NCI-H146 (cell line): Measurements from ENCODE around the gene PTGER3.

Experiments
- DNase-seq: peaks from one replicate; lab custom pipeline; 2025; lab: John Stamatoyannopoulos, UW

The PTGER3 gene

DNA sequence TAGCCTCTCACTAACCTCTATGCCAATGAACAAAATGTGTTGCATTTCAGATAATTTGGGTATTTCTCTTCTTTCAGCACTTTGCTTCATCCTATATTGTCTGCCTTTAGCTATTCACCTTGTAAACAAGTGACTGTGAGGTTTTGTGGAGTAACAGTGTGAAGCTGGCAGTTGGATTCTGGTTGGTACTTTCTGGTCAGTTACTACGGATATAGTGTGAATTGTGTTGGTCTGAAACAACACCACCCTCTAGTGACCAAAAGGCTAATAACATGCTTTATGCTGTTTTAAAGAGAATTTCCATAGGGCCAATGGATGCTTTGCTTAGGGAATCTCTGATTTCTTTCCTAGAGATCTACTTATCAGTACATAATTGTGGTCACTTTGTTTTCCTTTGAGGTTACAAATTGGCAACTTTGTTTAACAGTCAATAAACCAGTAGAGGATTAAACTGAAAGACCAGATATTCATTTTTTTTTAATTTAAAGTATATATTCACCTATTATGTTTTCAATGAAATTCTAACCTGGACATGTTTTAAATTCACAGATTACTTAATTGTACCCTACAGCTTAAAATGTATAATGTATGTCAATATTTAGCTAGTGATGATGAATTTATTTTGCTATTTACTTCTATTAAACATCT, 2.5 kb upstream of the PTGER3 start:
- DNase-seq = peak; percentile 63

DNA sequence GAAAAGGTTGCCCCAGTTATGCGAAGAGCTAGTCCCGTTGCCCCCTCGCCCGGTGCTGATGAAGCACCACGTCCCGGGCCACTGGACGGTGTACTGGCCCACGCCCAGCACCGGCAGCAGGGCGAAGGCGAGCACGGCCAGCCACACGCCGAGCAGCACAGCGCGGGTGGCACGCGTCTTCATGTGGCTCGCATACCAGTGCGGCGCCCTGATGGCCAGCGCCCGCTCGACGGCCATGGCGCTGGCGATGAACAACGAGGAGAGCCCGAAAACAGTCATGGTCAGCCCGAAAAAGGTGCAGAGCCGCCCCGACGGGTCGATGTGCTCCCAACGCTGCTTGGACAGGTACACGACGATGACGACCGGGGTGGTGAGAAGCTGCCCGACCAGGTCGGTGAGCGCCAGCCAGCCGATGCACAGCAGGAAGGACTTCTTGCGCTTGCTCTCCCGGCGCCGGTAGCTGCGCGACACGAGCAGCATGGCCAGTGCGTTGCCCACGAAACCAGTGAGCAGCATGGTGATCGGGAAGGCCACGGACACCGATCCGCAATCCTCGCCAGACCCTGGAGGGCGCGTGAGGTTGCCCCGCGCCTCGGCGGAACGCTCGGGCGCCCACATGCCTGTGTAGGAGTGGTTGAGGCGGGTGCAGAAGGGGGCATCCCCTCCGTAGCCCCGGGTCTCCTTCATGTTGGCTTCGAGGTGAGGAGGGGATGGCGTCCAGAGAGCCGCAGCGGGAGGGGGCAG, 553 bp downstream of the PTGER3 start:
- peak; percentile 57 for DNase-seq

DNA sequence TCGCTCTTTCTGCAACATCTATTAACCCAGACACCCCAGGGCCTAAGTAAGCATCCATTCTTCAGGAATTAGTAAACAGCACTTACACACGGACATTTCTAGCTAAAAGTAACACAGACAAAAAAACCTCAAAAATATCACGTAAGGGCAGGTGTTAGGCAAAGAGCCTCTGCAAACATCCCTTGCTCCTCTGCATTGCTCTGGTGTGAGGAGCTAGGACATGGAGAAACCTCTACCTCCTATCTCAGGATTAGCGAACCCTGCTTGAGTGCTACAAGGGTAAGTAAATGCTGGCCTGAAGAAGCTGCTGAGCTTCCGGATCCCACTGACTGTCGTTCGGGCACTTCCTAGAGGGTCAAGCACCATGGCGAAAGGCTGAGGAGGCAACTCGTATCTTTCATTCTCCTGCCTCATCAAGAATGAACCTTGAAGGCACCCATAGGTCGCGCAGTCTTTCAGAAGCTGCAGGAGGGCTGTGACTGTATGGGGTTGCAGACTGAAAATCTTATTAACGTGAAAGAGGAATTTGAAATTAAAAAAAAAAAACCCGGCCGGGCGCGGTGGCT, 2.1 kb downstream of the PTGER3 start:
- no peak for DNase-seq

DNA sequence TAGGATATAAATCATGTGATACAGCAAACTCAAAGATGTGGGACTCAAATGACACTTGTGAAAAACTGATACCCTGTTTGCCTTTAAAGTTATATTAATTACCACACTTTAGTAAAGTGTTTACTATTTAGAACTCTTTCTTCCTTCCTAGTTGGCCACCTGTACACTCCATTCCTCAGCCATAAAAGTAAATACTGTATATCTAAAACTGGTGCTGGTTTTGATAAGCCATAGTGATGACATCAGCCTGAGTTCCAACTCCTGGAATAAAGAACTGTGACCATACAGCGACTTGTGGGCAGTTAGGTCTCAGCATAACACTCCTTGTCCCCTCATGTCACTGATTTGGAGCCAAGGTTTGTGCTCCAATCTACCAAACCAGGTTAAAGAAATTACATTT, 2.8 kb downstream of the PTGER3 start:
- DNase-seq = no peak

DNA sequence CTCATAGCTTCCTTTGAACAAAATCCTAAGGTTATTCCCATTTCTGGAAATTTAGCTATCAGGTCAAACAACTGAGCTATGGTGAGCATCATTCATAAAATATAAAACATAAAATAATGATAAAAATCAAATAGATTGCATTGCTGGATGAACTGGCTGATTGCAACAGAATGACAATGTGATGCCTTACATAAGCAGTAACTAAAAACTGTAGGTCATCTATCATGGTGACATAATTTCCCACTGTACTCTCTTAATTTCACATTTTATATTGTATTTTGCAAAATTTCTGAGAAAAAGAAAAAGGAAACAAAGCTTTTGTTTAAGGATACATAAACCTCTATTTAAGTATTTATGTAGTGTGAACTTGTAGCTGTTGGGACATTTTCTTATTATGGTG, 4.6 kb downstream of the PTGER3 start:
- no peak for DNase-seq

DNA sequence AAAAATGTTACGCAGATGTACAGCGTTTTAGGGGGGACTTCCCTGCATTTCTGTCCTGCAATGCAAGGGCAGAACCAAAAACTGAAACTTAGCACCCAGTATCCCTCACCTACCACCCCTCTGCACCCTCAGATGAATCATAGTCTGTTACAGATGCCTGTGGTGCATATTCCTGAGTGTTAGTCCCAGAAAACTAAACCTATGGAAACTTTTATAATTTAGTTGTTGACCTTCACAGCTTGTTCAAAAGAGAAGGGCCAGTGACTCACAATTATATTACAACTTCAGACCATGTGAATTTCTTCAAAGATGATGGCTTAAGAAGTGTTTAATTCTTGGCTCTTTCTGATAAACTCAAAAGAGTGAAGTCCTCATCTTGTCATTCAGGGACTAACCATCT, 5.8 kb downstream of the PTGER3 start:
- DNase-seq = no peak

DNA sequence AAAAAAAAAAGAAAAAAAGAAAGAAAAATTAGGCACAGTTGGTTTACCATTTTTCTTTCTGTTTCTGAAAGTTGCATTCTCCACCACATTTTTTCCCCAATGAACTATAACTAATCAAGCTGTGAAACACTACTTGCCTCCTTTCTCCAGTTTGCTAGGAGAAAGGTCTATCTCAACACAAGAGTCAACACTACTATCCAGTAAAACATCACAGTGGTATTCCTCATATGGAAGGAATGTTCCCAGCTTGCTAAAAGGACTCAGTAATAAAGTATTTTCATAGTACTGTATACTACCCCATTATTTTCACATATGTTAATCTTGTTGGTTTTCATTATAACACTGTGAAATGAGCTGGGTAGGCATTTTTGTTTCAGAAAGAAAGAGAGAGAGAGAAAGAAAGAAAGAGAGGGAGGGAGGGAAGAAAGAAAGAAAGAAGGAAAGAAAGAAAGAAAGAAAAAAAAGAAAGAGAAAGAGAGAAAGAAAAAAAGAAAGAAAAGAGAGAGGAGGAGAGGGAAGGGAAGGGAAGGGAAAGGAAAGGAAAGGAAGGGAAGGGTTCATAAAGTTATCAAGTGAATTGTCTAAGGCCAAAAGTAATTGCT, 7.9 kb downstream of the PTGER3 start:
- DNase-seq = no peak

DNA sequence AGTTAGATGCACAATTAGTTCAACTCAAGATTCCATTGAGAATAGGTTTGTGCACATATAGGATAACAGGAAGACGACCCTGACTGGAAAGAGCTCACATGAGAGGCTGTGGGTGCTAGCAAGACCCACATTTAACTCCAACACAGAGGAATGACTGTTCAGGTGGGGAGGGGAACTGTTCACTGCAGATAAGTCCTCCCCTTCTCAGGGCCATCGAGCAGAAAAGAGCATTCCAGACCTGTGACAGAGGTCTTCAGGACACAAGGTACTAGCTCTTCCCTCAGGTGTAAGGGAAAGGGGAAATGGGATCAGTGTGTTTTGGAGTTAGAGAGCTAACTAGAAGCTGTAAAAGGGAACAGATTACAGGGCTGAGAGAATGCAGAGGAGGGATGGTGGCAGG, 8.7 kb downstream of the PTGER3 start:
- DNase-seq = no peak

DNA sequence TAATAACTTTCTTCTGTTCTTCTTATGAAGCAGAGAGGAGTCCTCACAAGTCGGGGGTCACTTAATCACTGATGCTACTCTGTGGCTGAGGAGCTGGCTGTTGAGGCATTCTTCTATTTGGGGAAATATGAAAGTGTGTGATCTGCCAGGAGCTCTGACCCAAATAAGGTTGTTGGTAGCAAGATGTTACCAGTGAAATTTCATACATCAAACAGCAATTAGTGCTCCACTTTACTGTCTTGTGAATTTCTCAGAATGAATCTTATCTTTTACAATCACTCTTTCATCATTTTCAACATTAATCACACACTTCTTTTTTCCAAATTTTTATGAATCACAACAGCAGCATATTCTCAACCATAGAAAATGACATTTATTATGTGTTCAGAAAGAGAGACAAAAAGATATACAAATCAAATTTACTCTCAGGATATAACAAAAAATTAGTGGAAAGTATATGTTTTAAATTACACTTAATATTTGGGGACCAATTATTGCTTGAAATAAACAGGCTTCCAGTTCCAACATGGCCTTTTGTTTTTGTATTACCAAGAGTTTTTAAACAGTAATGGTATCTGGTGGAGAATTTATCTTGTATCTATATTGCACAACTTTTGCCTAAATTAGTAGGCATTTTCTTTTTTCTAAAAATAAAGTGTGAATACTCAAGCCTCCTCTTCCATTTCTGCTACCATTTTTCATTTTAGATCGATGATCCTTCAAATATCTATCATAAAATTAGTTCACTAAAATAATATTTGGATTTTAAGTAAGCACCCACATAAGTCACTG, 9.6 kb downstream of the PTGER3 start:
- no peak for DNase-seq

DNA sequence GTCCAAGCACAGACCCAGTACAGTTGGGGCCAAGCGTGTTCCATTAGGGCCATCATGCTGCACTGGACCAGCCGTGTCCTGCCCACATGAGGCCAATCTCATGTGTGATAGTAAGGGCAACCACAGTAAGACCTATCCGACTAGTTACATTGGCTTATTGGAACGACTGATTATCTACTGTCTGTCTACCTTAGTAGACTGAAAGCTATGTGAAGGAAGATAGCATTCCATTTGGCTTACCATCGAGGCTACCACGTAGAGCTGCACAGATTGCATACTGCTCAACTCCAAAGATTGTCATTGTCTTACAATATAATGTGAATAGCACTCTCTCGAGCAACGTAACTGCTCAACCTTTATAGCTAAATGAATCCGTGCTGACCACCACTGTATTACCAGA, 10.6 kb downstream of the PTGER3 start:
- DNase-seq = no peak

DNA sequence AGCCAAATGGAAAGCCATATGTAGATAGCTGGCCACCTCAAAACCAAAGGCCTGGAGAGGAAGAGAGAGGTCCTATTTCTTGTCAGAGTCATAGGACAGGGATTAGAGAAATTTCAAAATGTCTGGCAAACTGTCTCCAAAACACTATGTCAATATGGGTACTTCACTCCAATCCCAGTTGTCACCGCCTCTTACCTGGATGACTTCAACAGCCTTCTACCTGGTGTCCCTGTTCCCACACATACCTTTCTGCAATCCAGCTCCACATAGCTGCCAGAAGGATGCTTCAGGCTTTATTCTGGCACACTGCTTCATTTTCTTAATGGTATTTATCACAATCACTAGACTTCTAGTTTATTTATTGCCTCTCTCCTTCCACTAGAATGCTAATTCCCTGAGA, 14.5 kb downstream of the PTGER3 start:
- no peak for DNase-seq

DNA sequence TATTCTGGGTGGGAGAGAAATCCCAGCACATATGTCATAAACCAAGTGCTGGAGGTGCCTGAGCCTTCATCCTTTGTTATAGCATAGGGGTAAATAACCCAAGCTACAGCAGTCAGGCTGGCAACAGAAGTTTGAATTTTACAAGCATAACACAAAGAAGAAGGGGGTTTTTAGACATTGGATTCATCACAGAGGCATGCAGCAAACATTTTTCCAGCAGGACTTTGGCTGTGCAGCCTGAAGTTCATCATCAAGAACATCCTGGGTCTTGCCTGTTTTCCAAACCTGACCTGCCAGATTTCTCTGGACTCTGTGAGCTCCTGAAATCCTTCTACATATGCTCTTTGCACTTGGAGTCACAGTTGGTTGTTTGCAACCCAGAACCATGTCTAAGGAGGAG, 16.2 kb downstream of the PTGER3 start:
- no peak for DNase-seq

DNA sequence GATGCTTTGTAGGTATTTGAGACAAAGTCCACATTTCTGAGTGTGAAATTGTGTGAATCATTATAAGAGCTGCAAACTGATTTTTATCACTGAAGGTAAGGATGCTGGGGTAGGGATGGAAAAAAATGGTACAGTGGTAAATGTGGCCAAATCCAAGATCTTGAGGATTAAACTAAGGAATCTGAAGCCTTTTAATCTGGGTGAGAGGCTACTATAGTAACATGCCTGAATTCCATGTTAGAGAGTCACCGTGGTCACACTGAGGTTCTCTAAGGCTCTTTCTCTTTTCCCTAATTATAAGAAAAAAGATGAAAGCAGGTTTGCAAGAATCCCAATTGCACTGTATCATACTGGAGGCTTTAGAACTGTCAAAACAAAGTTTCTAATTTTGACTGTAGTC, 17.6 kb downstream of the PTGER3 start:
- no peak for DNase-seq

DNA sequence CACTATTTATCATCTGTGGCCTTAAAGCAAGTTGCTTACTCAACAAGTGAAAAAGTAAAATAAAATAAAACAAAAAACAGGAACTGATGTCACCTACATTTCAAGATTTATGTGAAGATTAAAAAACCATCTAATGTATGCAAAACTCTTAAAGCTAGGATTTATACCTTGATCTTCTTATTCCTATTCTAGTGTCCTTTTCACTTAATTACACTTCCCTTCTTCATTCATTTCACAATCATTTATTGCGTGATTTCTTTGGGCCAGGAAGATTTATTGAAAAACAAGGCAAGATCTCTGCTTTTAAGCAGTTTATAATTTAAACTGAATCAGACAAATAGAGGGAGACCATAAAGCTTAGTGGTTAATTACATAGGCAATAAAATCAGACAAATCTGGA, 18.6 kb downstream of the PTGER3 start:
- DNase-seq = no peak

DNA sequence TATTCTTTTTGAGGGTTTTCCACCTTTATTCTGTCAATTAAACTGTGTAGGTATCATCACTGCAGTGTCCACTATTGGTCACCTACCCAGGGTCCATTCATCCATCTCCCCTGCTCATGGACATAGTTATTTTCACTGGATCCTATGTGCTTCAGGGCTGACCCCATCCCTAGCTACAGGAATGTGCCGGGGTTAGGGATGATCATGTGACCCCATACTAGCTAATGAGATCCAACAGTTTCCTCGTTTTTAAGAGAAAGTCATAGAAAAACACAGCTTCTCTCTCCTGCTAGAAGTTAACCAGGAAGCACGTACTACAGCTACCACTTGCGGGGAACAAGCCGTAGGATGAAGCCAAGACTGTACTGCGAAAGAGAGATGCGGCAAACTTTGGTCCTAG, 19.6 kb downstream of the PTGER3 start:
- no peak for DNase-seq

DNA sequence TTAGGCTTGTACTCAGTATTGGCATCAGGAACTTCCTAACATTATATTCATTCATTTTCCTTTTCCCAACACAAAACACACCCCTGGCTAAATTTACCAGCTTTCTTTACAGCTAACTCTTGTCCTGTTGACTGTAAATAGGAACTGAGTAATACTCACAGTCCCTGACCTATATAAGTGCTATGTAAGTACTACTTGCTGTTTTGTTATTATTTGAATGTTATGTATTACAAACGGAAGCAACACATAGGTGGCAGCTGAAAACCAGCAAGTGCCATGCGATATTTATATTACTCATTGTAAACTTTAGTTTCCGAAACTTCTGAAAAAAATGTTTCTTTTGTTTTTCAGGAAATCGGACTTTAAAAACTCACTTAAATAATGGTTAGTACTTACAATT, 21.5 kb downstream of the PTGER3 start:
- DNase-seq = no peak

DNA sequence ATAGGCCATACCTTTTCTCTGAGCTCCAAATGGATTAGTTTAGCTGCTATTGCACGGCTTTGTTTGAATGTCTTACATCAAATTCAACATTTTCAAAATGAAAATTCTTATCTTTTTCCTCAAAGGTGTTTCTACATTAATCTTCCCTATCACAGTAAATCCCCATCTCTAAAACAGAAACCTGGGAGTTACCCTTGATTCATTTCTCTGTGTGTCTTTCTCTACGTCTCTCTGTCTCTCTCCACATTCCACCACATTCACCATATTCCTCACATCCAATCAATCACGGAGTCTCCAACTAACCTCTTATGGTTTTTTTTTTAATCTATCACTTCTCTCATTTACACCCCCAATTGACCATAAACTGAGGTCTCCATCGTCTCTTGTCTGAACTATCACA, 24.1 kb downstream of the PTGER3 start:
- DNase-seq = no peak

DNA sequence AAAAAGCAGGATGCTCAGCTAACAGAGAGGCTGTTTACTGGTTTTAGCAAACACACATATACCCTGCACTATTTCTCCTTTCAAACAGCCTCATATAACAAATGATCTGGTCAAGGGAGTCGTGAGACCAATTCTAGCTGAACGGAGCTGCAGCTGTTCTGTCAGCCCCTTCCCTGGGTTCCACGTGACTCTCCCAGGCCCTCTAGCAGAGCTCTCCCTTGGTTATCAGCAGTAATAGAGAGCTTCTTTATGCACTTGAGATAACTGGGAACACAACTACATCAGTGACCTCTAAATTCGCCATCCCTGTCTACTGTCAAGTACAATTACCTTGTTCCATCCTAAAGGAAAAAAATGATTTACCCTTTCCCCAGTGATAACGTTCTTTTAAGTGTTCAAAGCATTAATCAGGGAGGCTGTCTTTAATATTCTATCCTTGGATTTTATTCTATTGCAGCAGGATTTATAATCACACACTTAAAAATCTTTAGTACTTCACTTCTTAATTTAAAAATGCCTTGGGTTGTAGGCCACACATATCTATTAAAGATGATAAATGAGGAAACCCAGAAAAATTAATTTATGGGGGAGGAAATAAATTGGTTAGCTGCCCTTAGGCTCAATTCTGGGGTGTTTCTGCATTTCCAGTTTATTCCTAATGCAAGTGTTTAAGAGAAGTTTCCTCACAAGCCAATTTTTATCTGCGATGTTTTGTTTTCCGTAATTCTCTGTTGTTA, 28.2 kb downstream of the PTGER3 start:
- DNase-seq = peak; percentile 17

DNA sequence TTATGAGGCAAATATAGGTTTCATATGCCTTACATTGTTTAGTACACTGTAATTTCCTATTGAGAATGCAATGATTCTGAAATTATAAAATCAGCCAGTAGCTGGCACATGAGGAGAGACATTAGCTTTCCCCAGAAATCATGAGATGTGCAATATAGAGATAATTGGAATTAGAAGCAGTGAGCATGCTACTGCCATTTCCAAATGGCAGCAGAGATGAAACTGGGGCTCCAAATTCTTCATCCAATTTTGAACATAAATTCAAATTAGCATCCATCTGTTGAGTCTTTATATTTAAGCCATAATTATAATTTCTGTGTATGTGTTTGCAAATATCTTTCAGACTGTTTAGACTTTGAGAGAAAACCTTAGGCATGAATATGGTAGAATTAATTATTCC, 28.8 kb downstream of the PTGER3 start:
- DNase-seq = no peak

DNA sequence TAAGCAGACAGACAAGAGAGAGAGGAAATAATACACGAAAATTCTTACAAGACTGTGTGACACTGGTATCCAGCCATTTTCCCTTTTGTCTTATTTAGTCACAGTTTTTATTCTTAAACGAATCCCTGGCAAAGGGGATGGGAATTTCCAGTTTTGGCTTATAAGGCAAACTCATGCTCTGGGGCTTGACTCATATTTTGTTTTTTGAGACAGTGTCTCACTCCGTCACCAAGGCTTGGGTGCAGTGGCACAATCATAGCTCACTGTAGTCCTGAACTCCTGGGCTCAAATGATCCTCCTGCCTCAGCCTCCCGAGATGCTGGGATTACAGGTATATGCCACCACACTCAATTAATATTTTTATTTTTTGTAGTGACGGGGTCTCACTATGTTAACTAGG, 31.9 kb downstream of the PTGER3 start:
- DNase-seq = no peak

DNA sequence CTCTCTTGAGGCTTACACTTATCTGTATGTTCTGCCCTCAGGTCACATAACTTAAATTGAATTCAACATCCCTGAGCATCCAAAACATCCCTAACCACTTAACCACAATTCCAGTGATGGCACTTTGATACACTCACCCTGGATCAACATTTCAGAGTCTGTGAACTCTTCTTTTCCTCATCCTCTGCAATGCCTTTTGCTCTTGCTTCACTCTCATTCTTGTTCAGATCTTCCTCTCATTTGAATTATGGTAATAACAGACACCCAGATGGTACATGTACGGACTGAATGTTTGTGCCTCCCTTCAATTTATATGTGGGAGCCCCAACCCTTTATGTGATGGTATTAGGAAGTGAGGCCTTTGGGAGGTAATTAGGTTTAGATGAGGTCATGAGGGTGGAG, 33.4 kb downstream of the PTGER3 start:
- DNase-seq = no peak
